PC-3 (cell line): ENCODE measurements around the gene CTSZ.

Experiments
- CTCF ChIP-seq: fragments of 300-600 bp; sonication (generic); conservative IDR thresholded peaks from 2 replicates; pipeline ENCODE4 v1.5.1; 2017; ENCODE audit warnings: antibody characterized with exemption, low read depth, mild to moderate bottlenecking, low read length
- EZH2phosphoT487 ChIP-seq: fragments of 300-600 bp; sonication (generic); IDR thresholded peaks from 2 replicates; pipeline ENCODE4 v1.6.1; 2018; ENCODE audit warnings: mild to moderate bottlenecking, antibody characterized with exemption, low read length, borderline replicate concordance

GRCh38 chr20:59051666-59052185 lies 44.7 kb upstream of the CTSZ start:
- TF ChIP-seq CTCF (no peak), EZH2phosphoT487 (no peak)
